ENCODE data around the gene H2AZ2.

Gene H2AZ2

DNA sequence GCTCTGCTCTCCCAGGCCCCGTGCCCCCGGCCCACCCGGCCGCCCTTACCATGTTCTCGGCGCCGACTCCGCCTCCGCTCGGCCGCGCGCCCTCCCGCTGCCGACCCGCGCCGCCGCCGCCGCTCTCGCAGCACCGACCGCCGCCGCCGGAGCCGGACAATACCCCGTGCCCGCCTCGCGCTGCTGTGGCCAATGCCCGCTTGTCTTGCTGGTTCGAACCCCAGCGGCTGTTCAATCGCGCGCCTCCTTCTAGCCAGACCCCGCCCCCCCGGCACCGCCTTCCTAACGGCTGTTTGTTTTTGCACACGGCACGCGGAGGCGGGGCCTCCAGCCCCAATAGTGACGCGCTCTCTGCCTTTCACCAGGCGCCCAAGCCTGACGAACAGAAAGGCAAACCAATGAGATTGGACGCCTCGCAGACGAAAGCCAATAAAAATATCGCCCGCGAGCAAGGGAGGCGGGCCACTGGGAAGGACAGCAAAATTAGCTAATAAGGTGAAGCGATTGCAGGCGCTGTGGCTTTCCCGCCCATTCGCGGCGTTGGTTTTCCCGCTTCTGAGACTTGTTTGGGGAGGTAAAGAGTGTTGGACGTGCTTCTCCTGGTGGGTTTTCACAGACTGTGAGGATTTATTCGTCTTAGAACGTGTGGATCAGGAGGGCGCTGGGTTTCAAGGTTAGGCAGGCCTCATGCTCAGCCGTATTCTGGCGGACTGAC, at the start of gene H2AZ2:
H2AZ2 (minus strand) TSS at position 168 of the 715 bp plus-strand sequence; CDS start at position 52, 116 bp downstream.
- TF ChIP-seq, protein P1, sequence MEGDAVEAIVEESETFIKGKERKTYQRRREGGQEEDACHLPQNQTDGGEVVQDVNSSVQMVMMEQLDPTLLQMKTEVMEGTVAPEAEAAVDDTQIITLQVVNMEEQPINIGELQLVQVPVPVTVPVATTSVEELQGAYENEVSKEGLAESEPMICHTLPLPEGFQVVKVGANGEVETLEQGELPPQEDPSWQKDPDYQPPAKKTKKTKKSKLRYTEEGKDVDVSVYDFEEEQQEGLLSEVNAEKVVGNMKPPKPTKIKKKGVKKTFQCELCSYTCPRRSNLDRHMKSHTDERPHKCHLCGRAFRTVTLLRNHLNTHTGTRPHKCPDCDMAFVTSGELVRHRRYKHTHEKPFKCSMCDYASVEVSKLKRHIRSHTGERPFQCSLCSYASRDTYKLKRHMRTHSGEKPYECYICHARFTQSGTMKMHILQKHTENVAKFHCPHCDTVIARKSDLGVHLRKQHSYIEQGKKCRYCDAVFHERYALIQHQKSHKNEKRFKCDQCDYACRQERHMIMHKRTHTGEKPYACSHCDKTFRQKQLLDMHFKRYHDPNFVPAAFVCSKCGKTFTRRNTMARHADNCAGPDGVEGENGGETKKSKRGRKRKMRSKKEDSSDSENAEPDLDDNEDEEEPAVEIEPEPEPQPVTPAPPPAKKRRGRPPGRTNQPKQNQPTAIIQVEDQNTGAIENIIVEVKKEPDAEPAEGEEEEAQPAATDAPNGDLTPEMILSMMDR (IDR thresholded peaks at IDR 0.05; ENCODE audit: low read depth, low read length, missing control alignments), result no peak
- DNase-seq (ENCODE audit: low read depth), result peak; percentile 99
- in situ Hi-C loops (cut with HindIII; ENCODE audit: low sequenced_read_pairs), result no loop called here
- H3K4me3 ChIP-seq (ENCODE audit: low read depth, low read length), result peak within 1 kb of the TSS; percentile 70

DNA sequence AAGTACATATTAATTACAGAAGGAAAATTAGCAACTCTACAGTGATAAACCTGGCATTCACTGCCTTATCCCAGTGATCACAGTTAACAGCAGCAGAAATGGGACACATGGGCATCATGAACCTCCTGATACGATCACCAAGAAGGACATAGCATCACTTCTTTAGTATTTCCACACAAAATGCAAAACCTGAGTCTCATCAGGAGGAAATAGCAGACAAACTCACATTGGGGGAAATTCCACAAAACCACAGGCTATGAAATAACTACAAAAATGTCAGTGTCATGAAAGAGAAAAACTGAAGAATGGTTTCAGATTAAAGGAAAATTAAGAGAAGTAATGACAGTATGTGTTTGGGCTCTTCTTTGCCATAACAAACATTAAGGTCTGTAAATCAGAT, 49.4 kb upstream of the H2AZ2 start:
- no peak for DNase-seq (ENCODE audit: low read depth)
- TF ChIP-seq, protein P1 (IDR thresholded peaks at IDR 0.05; ENCODE audit: low read depth, low read length, missing control alignments), result no peak
- in situ Hi-C loops (cut with HindIII; ENCODE audit: low sequenced_read_pairs), result no loop called here

DNA sequence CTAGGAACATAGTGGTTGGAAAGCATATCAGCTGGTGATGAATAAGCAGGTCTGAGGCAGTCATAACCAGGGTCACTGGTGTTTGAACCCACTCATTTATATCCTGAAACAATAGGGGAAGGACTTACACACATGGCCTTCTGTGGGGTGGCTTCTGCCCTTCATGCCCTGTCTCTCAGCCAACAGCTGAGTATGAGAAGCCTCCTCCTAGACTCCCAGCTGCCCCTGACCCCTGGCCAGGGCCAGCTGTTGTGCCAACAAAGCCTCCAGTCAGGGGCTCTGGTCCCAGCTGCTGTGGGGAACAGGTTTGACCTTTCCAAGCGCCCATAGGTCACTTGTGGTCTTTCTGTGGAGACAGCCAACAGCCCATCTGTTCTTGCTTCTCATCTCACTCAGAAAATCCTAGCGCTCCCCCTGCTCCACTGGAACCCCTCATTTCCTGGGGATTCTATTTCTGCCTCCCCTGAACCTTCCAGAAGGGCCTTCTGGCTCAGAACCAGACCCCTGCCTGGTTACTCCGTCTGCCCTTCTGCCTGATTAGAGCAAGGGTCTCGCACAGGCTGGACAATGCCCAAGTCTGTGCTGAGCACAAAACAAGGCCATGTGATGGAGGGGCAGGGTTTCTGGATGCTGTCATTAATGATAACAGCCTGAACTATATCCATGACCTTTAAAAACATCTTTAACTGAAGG, 47.1 kb upstream of the H2AZ2 start:
- H3K4me3 ChIP-seq (ENCODE audit: low read depth, low read length), result no peak overlapping the region
- TF ChIP-seq, protein P1 (IDR thresholded peaks at IDR 0.05; ENCODE audit: low read depth, low read length, missing control alignments), result no peak
- no peak for DNase-seq (ENCODE audit: low read depth)
- in situ Hi-C loops (cut with HindIII; ENCODE audit: low sequenced_read_pairs), result no loop called here

More for the DNA sequence above, 49.4 kb upstream of the H2AZ2 start:
- H3K4me3 ChIP-seq (ENCODE audit: low read depth, low read length), result no peak overlapping the region

DNA sequence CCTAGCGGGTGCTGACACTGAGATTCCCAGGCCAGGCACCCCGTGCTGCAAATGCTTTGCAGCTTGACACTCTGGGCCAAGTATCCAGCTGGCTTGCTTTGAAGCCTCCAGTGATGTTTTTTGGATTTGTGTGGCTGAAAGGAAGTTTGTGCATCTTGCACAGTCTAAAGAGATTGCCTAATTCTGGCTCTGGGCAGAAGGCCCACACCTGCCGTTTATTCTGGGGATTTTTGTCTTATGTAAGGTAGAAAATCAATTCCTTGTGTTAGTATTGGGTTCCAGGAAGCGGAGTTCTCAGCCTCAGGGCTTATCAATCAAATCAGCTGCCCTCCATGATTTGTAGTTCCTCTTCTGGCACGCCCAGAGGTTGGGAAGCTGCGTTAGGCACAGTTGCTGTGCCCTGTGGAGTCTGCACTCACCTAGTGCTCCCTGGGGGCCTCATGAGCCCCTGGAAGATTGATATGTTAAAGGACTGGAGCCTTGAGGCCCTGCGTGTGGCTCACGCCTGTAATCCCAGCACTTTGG, 45.9 kb upstream of the H2AZ2 start:
- H3K4me3 ChIP-seq (ENCODE audit: low read depth, low read length), result no peak overlapping the region
- TF ChIP-seq, protein P1 (IDR thresholded peaks at IDR 0.05; ENCODE audit: low read depth, low read length, missing control alignments), result no peak
- DNase-seq (ENCODE audit: low read depth), result no peak
- in situ Hi-C loops (cut with HindIII; ENCODE audit: low sequenced_read_pairs), result no loop called here

DNA sequence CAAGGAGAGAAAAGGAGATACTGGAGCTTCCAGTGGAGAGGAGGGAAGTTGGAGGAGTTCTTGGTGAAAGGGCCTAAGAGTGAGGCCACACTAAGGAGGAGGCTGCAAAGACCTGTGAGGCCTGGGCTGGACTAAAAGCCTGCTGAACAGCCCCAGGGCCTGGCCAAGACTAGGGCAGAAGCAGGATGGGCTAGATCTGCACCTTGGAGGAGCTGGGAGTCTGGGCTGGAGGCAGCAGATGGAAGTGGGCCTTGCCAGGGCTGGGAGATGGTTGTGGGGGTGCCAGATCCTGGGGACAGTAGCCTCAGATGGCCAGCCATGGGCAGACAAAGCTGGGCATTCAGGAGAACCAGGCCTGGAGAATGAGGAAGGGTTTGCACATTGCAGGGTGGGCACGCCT, 43.9 kb upstream of the H2AZ2 start:
- TF ChIP-seq, protein P1 (IDR thresholded peaks at IDR 0.05; ENCODE audit: low read depth, low read length, missing control alignments), result no peak
- in situ Hi-C loops (cut with HindIII; ENCODE audit: low sequenced_read_pairs), result no loop called here
- no peak for DNase-seq (ENCODE audit: low read depth)
- H3K4me3 ChIP-seq (ENCODE audit: low read depth, low read length), result no peak overlapping the region

DNA sequence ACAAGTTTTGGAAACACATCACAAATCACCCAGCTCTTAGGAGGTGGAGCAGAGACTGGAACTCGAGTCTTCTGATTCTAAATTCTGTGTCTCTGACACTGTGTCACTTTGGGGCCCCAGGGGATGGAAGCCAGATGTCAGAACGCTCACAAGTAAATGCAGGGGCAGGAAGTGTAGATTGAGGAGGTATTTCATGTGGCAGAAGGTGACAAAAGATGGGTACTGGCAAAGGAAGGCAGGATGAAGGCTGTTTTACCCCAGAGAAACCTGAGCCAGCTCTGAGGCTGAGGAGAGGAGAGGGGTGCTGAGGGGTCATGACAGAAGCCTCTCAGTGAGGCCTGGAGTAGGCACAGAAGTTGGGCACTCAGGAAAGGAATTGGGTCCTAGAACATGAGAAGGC, 43.5 kb upstream of the H2AZ2 start:
- H3K4me3 ChIP-seq (ENCODE audit: low read depth, low read length), result no peak overlapping the region
- in situ Hi-C loops (cut with HindIII; ENCODE audit: low sequenced_read_pairs), result no loop called here
- TF ChIP-seq, protein P1 (IDR thresholded peaks at IDR 0.05; ENCODE audit: low read depth, low read length, missing control alignments), result no peak
- DNase-seq (ENCODE audit: low read depth), result no peak

Measured in astrocyte of the cerebellum (primary cell).